Activated CD4-positive, CD25-positive, alpha-beta regulatory T cell treated with anti-CD3 and anti-CD28 coated beads, Interleukin-2, amount 50 U/mL, for 72 hours (primary cell): Measurements from ENCODE around the gene TXNL4B.
"Not testable (repeated sequence)": the region's sequence is repeated elsewhere in the genome, so short reads cannot be mapped to it uniquely, and the experiment has no call there.

Experiments used
- DNase-seq: peaks from one replicate; pipeline ENCODE4 v3.0.0; 2021

TXNL4B gene

GRCh38 chr16:72111657-72112451, 18.4 kb upstream of the TXNL4B start:
- no peak for DNase-seq

GRCh38 chr16:72110662-72111615, 17.5 kb upstream of the TXNL4B start:
- no peak for DNase-seq

GRCh38 chr16:72109966-72110530, 16.6 kb upstream of the TXNL4B start:
- DNase-seq, result no peak

DNA sequence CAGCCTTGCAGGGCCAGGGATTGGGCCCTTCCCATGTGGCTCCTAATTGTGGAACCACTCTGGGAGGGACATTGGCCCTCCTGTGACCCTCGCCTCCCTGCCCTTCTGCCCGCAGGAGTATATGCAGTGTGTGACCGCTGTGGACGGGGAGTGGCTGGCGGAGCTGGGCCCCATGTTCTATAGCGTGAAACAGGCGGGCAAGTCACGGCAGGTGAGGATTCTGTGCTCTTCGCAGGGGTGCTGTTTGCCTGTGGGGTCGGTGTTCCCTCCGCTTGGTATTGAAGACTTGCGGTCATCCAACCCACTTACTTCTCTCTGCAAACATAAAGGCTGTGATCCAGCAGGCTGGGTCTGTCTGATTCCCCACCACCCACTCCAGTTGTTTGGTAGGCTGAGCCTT, 15.9 kb upstream of the TXNL4B start:
- DNase-seq, result no peak

DNA sequence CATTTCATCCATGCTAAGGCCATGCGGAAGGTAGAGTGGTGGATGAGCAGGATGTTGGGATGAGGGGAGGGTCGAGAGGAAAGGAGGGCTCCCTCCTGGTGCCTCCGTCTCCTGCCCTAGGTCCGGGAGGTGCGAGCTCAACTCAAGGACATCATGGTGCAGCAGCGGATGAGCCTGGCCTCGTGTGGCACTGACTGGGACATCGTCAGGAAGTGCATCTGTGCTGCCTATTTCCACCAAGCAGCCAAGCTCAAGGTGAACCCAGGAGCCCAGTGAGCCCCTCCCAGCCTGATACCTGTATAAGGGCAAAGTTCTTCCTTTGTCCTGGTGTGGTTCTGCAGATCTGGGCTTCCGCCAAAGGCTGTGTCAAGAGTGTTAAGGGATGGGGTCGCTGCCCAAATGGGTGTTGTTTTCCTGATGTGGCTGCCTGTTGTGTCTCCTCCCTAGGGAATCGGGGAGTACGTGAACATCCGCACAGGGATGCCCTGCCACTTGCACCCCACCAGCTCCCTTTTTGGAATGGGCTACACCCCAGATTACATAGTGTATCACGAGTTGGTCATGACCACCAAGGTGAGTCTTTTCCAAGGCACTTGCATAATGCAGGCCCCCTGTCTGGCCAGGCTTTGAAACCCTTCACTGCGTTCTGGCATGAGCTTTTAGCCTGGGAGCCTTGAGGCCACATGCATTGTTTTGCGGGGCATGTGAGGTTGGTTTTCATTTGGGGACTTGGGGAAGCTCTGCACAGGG, 15.1 kb upstream of the TXNL4B start:
- no peak for DNase-seq

DNA sequence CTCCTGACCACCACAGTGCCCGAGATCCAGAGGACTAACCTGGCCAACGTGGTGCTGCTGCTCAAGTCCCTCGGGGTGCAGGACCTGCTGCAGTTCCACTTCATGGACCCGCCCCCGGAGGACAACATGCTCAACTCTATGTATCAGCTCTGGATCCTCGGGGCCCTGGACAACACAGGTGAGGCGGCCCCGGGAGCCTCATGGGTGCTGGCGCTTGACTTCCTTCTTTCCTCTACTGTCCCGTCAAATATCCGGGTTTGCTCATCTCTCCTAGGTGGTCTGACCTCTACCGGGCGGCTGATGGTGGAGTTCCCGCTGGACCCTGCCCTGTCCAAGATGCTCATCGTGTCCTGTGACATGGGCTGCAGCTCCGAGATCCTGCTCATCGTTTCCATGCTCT, 14.0 kb upstream of the TXNL4B start:
- DNase-seq, result no peak

DNA sequence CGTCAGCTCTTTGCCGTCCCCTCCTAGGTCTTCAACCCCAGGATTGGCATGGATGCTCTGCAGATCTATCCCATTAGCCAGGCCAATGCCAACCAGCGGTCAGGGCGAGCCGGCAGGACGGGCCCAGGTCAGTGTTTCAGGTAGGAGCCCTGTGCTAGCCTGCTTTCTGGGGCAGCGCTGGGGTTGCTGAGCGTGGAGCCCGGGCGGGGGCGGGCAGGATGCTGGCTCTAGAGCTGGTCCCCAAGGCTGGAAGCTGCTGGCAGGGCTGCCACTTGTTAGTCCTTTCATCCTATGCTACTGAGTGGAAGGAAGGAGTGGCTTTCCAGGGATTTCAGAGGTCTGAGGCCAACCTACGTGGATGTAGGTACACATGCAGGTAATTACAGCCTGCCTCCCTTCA, 12.6 kb upstream of the TXNL4B start:
- no peak for DNase-seq

DNA sequence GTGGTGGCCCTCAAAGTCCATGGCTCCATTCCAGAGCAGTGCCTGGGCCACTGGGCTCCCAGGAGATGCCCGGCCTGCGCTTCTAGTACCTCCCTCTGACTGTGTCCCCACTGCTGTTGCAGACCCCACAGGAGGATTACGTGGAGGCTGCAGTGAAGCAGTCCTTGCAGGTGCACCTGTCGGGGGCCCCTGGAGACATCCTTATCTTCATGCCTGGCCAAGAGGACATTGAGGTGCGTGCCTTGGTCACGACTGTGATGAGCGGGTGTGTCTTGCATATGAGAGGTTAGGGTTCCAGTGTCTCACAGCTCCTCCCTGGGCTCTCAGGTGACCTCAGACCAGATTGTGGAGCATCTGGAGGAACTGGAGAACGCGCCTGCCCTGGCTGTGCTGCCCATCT, 11.5 kb upstream of the TXNL4B start:
- DNase-seq, result no peak

DNA sequence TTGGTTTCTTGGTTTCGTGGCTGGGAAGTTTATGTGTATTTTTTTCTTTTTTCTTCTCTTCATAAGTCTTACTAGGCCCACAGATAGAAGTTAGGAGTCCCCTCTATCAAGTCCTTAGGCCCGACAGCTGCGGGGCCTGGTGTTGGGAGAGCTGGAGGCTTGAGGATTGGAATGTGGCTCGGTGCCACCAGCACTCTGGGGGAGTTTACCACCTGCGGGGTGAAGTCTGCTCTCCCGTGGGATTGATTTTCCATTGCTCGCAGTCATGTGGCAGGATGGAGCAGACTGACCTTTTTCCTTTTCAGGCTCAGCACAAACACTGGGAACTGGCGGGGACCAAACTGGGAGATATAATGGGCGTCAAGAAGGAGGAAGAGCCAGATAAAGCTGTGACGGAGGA, 7.8 kb upstream of the TXNL4B start:
- no peak for DNase-seq

- no peak for DNase-seq
Measured at GRCh38 chr16:72099377-72099818, 6.0 kb upstream of the TXNL4B start.

GRCh38 chr16:72098936-72099335, 5.5 kb upstream of the TXNL4B start:
- DNase-seq, result no peak

GRCh38 chr16:72094266-72094610, 818 bp upstream of the TXNL4B start:
- no peak for DNase-seq

- DNase-seq, result no peak
Measured at GRCh38 chr16:72092832-72093447, 480 bp downstream of the TXNL4B start.

GRCh38 chr16:72091217-72091616, 2.2 kb downstream of the TXNL4B start:
- DNase-seq, result no peak

DNA sequence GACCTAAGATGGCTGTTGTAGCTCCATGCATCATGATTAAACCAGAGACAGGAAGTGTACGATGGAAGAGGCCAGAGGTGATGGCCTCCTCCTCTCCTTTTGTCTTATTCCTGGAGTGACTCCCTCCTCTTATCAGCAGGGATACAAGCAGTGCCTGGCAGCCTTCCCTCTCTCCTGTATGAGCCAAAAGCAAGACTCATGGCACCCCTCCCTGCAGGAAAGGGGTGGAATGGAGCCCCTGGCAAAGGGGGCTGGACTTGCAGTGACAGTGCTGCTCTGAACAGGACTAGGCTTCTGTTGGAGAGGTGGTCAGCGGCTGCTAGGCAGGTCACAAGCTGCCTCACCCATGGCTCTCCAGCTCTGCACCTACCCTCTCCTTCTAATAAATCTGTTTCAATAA, 8.4 kb downstream of the TXNL4B start:
- no peak for DNase-seq

DNA sequence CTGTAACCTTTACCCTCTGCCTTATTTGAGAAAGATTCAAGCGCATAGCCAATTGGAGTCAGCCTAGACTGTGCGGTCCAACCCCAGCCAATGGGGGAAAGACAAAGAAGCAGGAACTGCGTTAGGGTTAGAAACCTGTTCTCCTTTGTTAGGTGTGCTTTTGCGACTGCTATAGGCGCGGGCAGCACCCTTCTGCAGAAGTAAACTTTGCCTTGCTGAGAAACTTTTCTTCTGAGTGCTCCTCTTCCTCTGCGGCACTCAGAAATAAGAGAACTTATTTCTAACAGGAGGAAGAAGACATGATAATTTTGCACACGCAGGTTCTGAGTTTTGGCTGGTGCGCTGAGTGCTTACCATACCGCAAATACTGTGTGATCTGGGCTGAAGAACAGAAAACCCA, 9.0 kb downstream of the TXNL4B start:
- DNase-seq, result no peak

GRCh38 chr16:72083778-72084404, 9.5 kb downstream of the TXNL4B start:
- DNase-seq, result no peak

GRCh38 chr16:72076991-72077706, 16.3 kb downstream of the TXNL4B start:
- DNase-seq, result not testable (repeated sequence)

DNA sequence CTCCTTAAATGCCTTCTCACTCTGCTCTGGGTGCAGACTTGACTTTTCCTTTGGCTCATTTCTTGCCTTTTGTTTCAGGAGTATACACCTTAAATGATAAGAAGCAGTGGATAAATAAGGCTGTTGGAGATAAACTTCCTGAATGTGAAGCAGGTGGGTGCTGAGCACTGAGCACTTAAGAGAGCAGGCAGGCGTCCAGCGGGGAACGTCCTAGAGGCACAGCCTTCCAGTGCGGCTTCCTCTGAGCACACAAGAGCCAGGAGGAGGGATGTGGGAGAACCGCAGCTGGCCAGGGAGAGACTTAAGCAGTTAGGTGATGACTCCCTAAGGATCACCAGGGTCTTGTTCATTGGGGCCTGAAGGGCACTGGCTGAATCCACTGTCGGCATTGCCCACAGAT, 18.4 kb downstream of the TXNL4B start:
- DNase-seq, result not testable (repeated sequence)

DNA sequence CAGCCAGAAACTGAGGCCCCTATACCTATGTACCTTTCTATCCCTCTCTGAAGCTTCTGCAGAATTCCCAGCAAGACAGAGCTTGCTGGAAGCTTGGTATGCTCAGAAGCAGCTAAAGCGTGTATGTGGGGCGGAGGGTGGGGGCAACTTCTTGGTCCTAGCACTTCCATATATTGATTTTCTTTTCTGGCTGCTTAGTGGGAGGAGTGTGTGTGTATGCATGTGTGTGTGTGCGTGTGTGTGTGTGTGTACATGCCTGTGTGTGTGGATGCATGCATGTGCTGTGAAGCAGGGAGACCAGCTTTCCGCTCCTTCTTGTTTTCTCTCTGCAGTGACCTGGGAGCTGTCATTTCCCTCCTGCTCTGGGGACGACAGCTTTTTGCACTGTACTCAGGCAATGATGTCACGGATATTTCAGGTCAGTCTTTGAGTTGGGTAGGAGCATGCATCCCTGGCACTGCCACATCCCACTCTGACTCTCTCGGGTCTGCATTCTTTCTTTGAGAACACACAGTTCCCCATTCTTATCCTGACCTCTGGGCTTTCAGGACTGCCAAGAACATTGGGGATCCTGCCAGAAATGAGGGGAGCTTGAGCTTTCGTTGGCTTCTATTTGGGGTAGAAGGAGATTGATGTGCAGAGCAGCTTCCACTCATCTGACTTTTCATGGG, 19.7 kb downstream of the TXNL4B start:
- DNase-seq, result no peak
